ENCODE results near the gene GJC2. TPM values are rescaled to one million over a fixed set of nuclear protein-coding genes. Genes with fewer than 3 reads are reported as not detected.

The GJC2 gene
- total RNA-seq, 1 donor from 2014 or later = 1.6 TPM

GRCh38 chr1:228106800-228107054 lies 43.0 kb upstream of the GJC2 start:
- H3K27me3 Mint-ChIP-seq (ENCODE audit: unreplicated experiment) = no peaks in the 10 kb centered on the region
- TF ChIP-seq CTCF (IDR thresholded peaks at IDR 0.05) = no peak
- H3K27ac Mint-ChIP-seq (ENCODE audit: unreplicated experiment) = no peak overlapping the region
- no peaks in the 10 kb centered on the region for H3K9me3 Mint-ChIP-seq (ENCODE audit: unreplicated experiment)
- H3K4me1 Mint-ChIP-seq (ENCODE audit: unreplicated experiment) = peaks cover 29% of the 10 kb centered on the region
- no peak overlapping the region for H3K4me3 Mint-ChIP-seq (ENCODE audit: unreplicated experiment)
- H3K36me3 Mint-ChIP-seq (ENCODE audit: unreplicated experiment) = peaks cover 2% of the 10 kb centered on the region
- DNase-seq (ENCODE audit: extremely low spot score, unreplicated experiment) = no peak

- no peak overlapping the region for H3K27ac Mint-ChIP-seq (ENCODE audit: unreplicated experiment)
- peak overlapping the region; percentile 89 for H3K4me3 Mint-ChIP-seq (ENCODE audit: unreplicated experiment)
- TF ChIP-seq CTCF (IDR thresholded peaks at IDR 0.05) = no peak
- DNase-seq (ENCODE audit: extremely low spot score, unreplicated experiment) = no peak
- H3K36me3 Mint-ChIP-seq (ENCODE audit: unreplicated experiment) = peaks cover 2% of the 10 kb centered on the region
- no peaks in the 10 kb centered on the region for H3K9me3 Mint-ChIP-seq (ENCODE audit: unreplicated experiment)
- H3K27me3 Mint-ChIP-seq (ENCODE audit: unreplicated experiment) = no peaks in the 10 kb centered on the region
- peaks cover 28% of the 10 kb centered on the region for H3K4me1 Mint-ChIP-seq (ENCODE audit: unreplicated experiment)
Measured at GRCh38 chr1:228107636-228108035, 42.1 kb upstream of the GJC2 start.

DNA sequence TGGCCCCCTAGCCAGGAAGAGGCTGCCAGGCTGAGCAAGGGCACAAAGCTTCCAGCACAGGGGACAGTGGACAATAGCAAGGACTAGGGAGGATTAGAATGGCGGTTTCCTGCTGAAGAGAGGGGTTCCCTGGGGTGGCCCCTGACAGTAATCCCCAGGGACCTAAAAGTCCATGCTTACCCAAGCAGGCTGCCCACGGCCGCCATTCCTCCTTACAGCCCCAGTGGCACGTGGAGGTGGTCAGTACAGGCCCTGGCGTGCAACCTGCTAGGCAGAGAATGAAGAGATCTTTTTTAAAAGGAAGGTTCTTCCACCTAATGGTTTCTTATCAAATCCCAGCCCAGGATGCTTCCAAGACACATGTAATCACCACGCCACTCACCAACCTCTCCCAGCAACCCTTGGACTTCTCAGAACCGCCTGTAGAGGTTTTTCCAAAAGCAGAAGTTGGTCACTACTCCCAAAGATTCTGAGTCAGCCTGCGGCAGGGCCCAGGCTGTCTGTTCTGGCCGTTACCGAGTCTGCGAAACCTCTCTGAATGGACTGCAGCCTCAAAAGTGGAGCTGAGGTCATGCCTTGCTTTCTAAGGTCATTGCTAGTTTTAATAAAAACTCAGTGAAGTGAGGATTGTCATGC lies 41.6 kb upstream of the GJC2 start:
- DNase-seq (ENCODE audit: extremely low spot score, unreplicated experiment) = no peak
- H3K27ac Mint-ChIP-seq (ENCODE audit: unreplicated experiment) = peak overlapping the region; percentile 87
- TF ChIP-seq CTCF (IDR thresholded peaks at IDR 0.05) = no peak
- no peaks in the 10 kb centered on the region for H3K9me3 Mint-ChIP-seq (ENCODE audit: unreplicated experiment)
- peaks cover 26% of the 10 kb centered on the region for H3K4me1 Mint-ChIP-seq (ENCODE audit: unreplicated experiment)
- no peaks in the 10 kb centered on the region for H3K27me3 Mint-ChIP-seq (ENCODE audit: unreplicated experiment)
- H3K36me3 Mint-ChIP-seq (ENCODE audit: unreplicated experiment) = peaks cover 2% of the 10 kb centered on the region
- H3K4me3 Mint-ChIP-seq (ENCODE audit: unreplicated experiment) = peak overlapping the region; percentile 89

- peaks cover 20% of the 10 kb centered on the region for H3K4me1 Mint-ChIP-seq (ENCODE audit: unreplicated experiment)
- H3K9me3 Mint-ChIP-seq (ENCODE audit: unreplicated experiment) = no peaks in the 10 kb centered on the region
- H3K27ac Mint-ChIP-seq (ENCODE audit: unreplicated experiment) = peak overlapping the region; percentile 87
- H3K36me3 Mint-ChIP-seq (ENCODE audit: unreplicated experiment) = peaks cover 2% of the 10 kb centered on the region
- TF ChIP-seq CTCF (IDR thresholded peaks at IDR 0.05) = no peak
- H3K4me3 Mint-ChIP-seq (ENCODE audit: unreplicated experiment) = peak overlapping the region; percentile 89
- no peaks in the 10 kb centered on the region for H3K27me3 Mint-ChIP-seq (ENCODE audit: unreplicated experiment)
- DNase-seq (ENCODE audit: extremely low spot score, unreplicated experiment) = no peak
Measured at GRCh38 chr1:228108742-228109072, 41.0 kb upstream of the GJC2 start.

DNA sequence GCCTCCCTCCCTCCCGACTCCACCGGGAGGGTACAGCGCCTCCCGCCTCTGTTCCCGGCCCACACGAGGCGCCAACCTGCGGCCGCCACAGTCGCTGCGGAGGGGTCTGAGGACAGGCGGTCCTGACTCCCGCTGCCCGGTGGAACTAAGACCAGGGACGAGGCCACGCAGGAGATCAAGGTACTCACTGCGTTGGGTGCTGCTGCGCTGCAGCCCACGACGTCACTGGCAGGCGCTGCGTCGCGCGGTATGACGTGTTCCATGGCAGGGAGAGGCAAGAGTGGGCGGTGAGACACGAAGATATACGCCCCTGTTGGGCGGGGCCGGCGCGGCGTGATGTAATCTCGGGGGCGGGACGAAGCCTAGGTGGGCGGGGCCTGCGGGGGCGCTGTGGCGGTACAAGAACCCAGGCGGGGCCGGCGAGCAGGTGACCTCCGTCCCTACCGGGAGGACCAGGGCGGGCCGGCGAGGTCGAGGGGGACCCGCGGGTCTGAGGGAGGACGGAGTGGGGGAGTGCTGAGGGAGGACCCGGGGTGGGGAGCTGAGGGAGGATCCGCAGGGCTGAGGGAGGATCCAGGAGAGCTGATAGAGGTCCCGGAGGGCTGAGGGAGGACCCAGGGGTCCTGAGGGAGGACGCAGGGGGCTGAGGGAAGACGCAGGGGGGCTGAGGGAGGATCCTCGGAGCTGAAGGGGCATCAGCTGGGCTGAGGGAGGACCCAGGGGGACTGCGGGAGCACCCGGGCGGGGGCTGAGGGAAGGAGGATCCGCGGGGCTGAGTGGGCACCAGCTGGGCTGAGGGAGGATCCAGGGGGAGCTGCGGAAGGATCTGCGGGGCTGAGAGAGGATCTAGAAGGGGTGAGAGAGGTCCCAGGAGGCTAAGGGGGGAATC lies 40.4 kb upstream of the GJC2 start, which contains the start of gene MRPL55:
TSS of gene MRPL55 (minus strand) at position 227 of the 889 bp plus-strand sequence. CDS start 1,039 bp downstream, outside the sequence.
- peak within 1 kb of the TSS; percentile 89 for H3K4me3 Mint-ChIP-seq (ENCODE audit: unreplicated experiment)
- peak within 1 kb of the TSS; percentile 87 for H3K27ac Mint-ChIP-seq (ENCODE audit: unreplicated experiment)
- DNase-seq (ENCODE audit: extremely low spot score, unreplicated experiment) = peak; percentile 99
- TF ChIP-seq CTCF (IDR thresholded peaks at IDR 0.05) = peak; percentile 27
- H3K4me1 Mint-ChIP-seq (ENCODE audit: unreplicated experiment) = peaks cover 18% of the 10 kb centered on the region
- H3K27me3 Mint-ChIP-seq (ENCODE audit: unreplicated experiment) = no peaks in the 10 kb centered on the region
- no peaks in the 10 kb centered on the region for H3K9me3 Mint-ChIP-seq (ENCODE audit: unreplicated experiment)
- H3K36me3 Mint-ChIP-seq (ENCODE audit: unreplicated experiment) = peaks cover 2% of the 10 kb centered on the region
